H9 (cell line): ENCODE results near the gene LRP2. TPM values are rescaled to one million over a fixed set of nuclear protein-coding genes. Genes with fewer than 3 reads are reported as not detected.

Experiments
- DNase-seq: peaks from one replicate; pipeline ENCODE4 v3.0.0-alpha.2; 2017
- H2AFZ ChIP-seq: one replicate; pipeline ENCODE4 v1.6.1; 2013; ENCODE audit warnings: mild to moderate bottlenecking, low read length, control low read depth, moderate library complexity
- H2AK5ac ChIP-seq: 2 replicates; pipeline ENCODE4 v1.6.1; 2013; ENCODE audit warnings: low read length, control low read depth, mixed read lengths; ENCODE audit not compliant: insufficient read length
- H2BK120ac ChIP-seq: one replicate; pipeline ENCODE4 v1.6.1; 2013; ENCODE audit warnings: low read depth, mild to moderate bottlenecking, low read length, control low read depth, inconsistent platforms; ENCODE audit not compliant: poor library complexity, severe bottlenecking
- H2BK12ac ChIP-seq: 2 replicates; pipeline ENCODE4 v1.6.1; 2013; ENCODE audit warnings: low read length, control low read depth, mixed read lengths, low read depth; ENCODE audit not compliant: insufficient read length
- H2BK15ac ChIP-seq: 2 replicates; pipeline ENCODE4 v1.6.1; 2013; ENCODE audit warnings: low read depth, low read length, control low read depth
- H2BK20ac ChIP-seq: one replicate; pipeline ENCODE4 v1.6.1; 2013; ENCODE audit warnings: low read depth, mild to moderate bottlenecking, low read length, control low read depth, inconsistent platforms; ENCODE audit not compliant: poor library complexity, severe bottlenecking
- H2BK5ac ChIP-seq: 2 replicates; pipeline ENCODE4 v1.6.1; 2013; ENCODE audit warnings: low read length, control low read depth, mixed read lengths; ENCODE audit not compliant: insufficient read length
- H3K14ac ChIP-seq: 2 replicates; pipeline ENCODE4 v1.6.1; 2013; ENCODE audit warnings: low read length, control low read depth; ENCODE audit not compliant: insufficient read depth
- H3K18ac ChIP-seq: 2 replicates; pipeline ENCODE4 v1.6.1; 2013; ENCODE audit warnings: low read depth, mild to moderate bottlenecking, mixed read lengths, low read length, control low read depth; ENCODE audit not compliant: insufficient read length
- H3K23ac ChIP-seq: 2 replicates; pipeline ENCODE4 v1.6.1; 2013; ENCODE audit warnings: low read length, control low read depth, mixed read lengths, low read depth; ENCODE audit not compliant: insufficient read length
- H3K23me2 ChIP-seq: 2 replicates; pipeline ENCODE4 v1.6.1; 2013; ENCODE audit warnings: low read depth, mild to moderate bottlenecking, mixed read lengths, low read length, control low read depth; ENCODE audit not compliant: insufficient read length, poor library complexity, severe bottlenecking
- H3K27ac ChIP-seq: 2 replicates; pipeline ENCODE4 v1.5.1; 2013; ENCODE audit warnings: low read length, control low read depth, mixed read lengths, low read depth; ENCODE audit not compliant: insufficient read length
- H3K27me3 ChIP-seq: 2 replicates; pipeline ENCODE4 v1.6.1; 2013; ENCODE audit warnings: low read length, control low read depth, inconsistent platforms; ENCODE audit not compliant: insufficient read depth
- H3K4ac ChIP-seq: 2 replicates; pipeline ENCODE4 v1.6.1; 2013; ENCODE audit warnings: low read depth, mild to moderate bottlenecking, control low read depth, inconsistent platforms, low read length, moderate library complexity
- H3K4me1 ChIP-seq: 2 replicates; pipeline ENCODE4 v1.6.1; 2013; ENCODE audit warnings: low read length, control low read depth, inconsistent platforms; ENCODE audit not compliant: insufficient read depth
- H3K4me2 ChIP-seq: 2 replicates; pipeline ENCODE4 v1.6.1; 2013; ENCODE audit warnings: low read length, control low read depth, mixed read lengths; ENCODE audit not compliant: insufficient read length, insufficient read depth
- H3K56ac ChIP-seq: 2 replicates; pipeline ENCODE4 v1.6.1; 2013; ENCODE audit warnings: low read depth, mild to moderate bottlenecking, mixed read lengths, low read length, control low read depth; ENCODE audit not compliant: insufficient read length
- H3K79me1 ChIP-seq: 2 replicates; pipeline ENCODE4 v1.6.1; 2013; ENCODE audit warnings: low read depth, mild to moderate bottlenecking, moderate library complexity, low read length, control low read depth, inconsistent platforms; ENCODE audit not compliant: insufficient read depth, poor library complexity, severe bottlenecking
- H3K79me2 ChIP-seq: 2 replicates; pipeline ENCODE4 v1.6.1; 2013; ENCODE audit warnings: low read length, control low read depth, inconsistent platforms; ENCODE audit not compliant: insufficient read depth
- H3K9ac ChIP-seq: 2 replicates; pipeline ENCODE4 v1.6.1; 2013; ENCODE audit warnings: low read length, control low read depth, mixed read lengths; ENCODE audit not compliant: insufficient read length; ENCODE audit errors: extremely low read depth
- H3K9me3 ChIP-seq: one replicate; pipeline ENCODE4 v1.6.1; 2013; ENCODE audit warnings: low read depth, low read length, inconsistent platforms; ENCODE audit not compliant: control insufficient read depth
- H3T11ph ChIP-seq: one replicate; pipeline ENCODE4 v1.6.1; 2013; ENCODE audit warnings: mild to moderate bottlenecking, low read length, control low read depth, inconsistent platforms
- H4K20me1 ChIP-seq: one replicate; pipeline ENCODE4 v1.6.1; 2013; ENCODE audit not compliant: control insufficient read depth, insufficient read length, insufficient read depth
- H4K5ac ChIP-seq: 2 replicates; pipeline ENCODE4 v1.6.1; 2013; ENCODE audit warnings: low read depth, mild to moderate bottlenecking, mixed read lengths, low read length, control low read depth; ENCODE audit not compliant: insufficient read length
- H4K8ac ChIP-seq: replicated peaks from 2 replicates; pipeline ENCODE4 v1.6.1; 2013; ENCODE audit warnings: low read length, control low read depth, mixed read lengths, low read depth; ENCODE audit not compliant: insufficient read length
- H4K91ac ChIP-seq: 2 replicates; pipeline ENCODE4 v1.6.1; 2013; ENCODE audit warnings: low read depth, mild to moderate bottlenecking, moderate library complexity, mixed read lengths, low read length, control low read depth; ENCODE audit not compliant: insufficient read length
- H3K27ac Mint-ChIP-seq, 3 experiments: 2 replicates in 2 of 3; 3 replicates in 1 of 3; pipeline ENCODE4 v1.8.0; 2020 to 2021; ENCODE audit warnings: mixed read lengths in 3 of 3, mild to moderate bottlenecking in 1 of 3, moderate library complexity in 1 of 3
- H3K27me3 Mint-ChIP-seq: 2 replicates; pipeline ENCODE4 v1.8.0; 2021; ENCODE audit warnings: low read depth, mild to moderate bottlenecking, moderate library complexity, mixed read lengths
- H3K36me3 Mint-ChIP-seq, 3 experiments: 2 replicates in 2 of 3; 3 replicates in 1 of 3; pipeline ENCODE4 v1.8.0; 2020 to 2021; ENCODE audit warnings: low read depth in 3 of 3, mixed read lengths in 3 of 3; ENCODE audit not compliant: insufficient read depth in 1 of 3
- H3K4me1 Mint-ChIP-seq, 2 experiments: 2 replicates each; pipeline ENCODE4 v1.8.0; 2020; ENCODE audit warnings: mixed read lengths in 2 of 2
- H3K4me3 Mint-ChIP-seq, 2 experiments: 2 replicates in 1 of 2; 3 replicates in 1 of 2; pipeline ENCODE4 v1.8.0; 2020 to 2021; ENCODE audit warnings: mild to moderate bottlenecking in 2 of 2, mixed read lengths in 2 of 2, moderate library complexity in 1 of 2
- H3K9me3 Mint-ChIP-seq, 2 experiments: 2 replicates in 1 of 2; 3 replicates in 1 of 2; pipeline ENCODE4 v1.8.0; 2020; ENCODE audit warnings: mild to moderate bottlenecking in 2 of 2, mixed read lengths in 2 of 2, moderate library complexity in 1 of 2
- CTCF ChIP-seq: fragments of 200-600 bp; sonication (generic); conservative IDR thresholded peaks from 3 replicates; pipeline ENCODE4 v1.8.0; 2021; ENCODE audit warnings: antibody characterized with exemption, mild to moderate bottlenecking
- total RNA-seq: library from RNA; stranded (reverse); gene quantifications from 2 replicates; pipeline ENCODE4 v1.2.1, GENCODE V29; 2021

Gene LRP2
- total RNA-seq, 1 experiment from 2014 or later, result 1.4 TPM

- H2BK15ac ChIP-seq, result no peak overlapping the region
- no peak overlapping the region for H2BK20ac ChIP-seq
- H3K4ac ChIP-seq, result no peak overlapping the region
- H3K27me3 ChIP-seq, result no peaks in the 10 kb centered on the region
- DNase-seq, result no peak
- no peak overlapping the region for H3K4me2 ChIP-seq
- H2BK5ac ChIP-seq, result no peak overlapping the region
- H3K23ac ChIP-seq, result no peak overlapping the region
- H3K56ac ChIP-seq, result no peak overlapping the region
- no peaks in the 10 kb centered on the region for H3K27me3 Mint-ChIP-seq
- no peaks in the 10 kb centered on the region for H4K20me1 ChIP-seq
- TF ChIP-seq CTCF, result no peak
- no peak overlapping the region for H2BK120ac ChIP-seq
- H3K4me1 Mint-ChIP-seq, result peaks cover 13% of the 10 kb centered on the region in 2 experiments
- no peak overlapping the region for H2BK12ac ChIP-seq
- no peak overlapping the region for H3K14ac ChIP-seq
- H3K27ac ChIP-seq, result no peak overlapping the region
- H3K9ac ChIP-seq, result no peak overlapping the region
- no peak overlapping the region for H4K8ac ChIP-seq
- H3K18ac ChIP-seq, result no peak overlapping the region
- no peak overlapping the region for H3K4me3 Mint-ChIP-seq
- H3K36me3 Mint-ChIP-seq, result no peaks in the 10 kb centered on the region
- H3K9me3 Mint-ChIP-seq, result no peaks in the 10 kb centered on the region
- no peak overlapping the region for H3T11ph ChIP-seq
- no peak overlapping the region for H2AFZ ChIP-seq
- H3K9me3 ChIP-seq, result no peaks in the 10 kb centered on the region
- H4K5ac ChIP-seq, result no peak overlapping the region
- no peak overlapping the region for H4K91ac ChIP-seq
- no peaks in the 10 kb centered on the region for H3K23me2 ChIP-seq
- no peak overlapping the region for H2AK5ac ChIP-seq
- H3K27ac Mint-ChIP-seq, result no peak overlapping the region
- H3K4me1 ChIP-seq, result no peaks in the 10 kb centered on the region
- H3K79me2 ChIP-seq, result no peaks in the 10 kb centered on the region
- H3K79me1 ChIP-seq, result no peaks in the 10 kb centered on the region
Measured at GRCh38 chr2:169260846-169261642, 101.3 kb downstream of the LRP2 start.
